Adrenal gland (tissue), 12 donors: Measurements from ENCODE around the gene DLG5. TPM values are rescaled to one million over a fixed set of nuclear protein-coding genes. Genes with fewer than 3 reads are reported as not detected.
A peak's percentile ranks its signal among the peaks of the same experiment; 100 is the strongest.

Source experiments
- DNase-seq, 7 donors: peaks; one replicate each; pipeline ENCODE4 v3.0.0-alpha.2; 2019 to 2020
- H3K27ac ChIP-seq, 5 donors: fragments of 200-600 bp; sonication (generic) in 4 of 5; 1 replicate in 3 of 5; 2 replicates in 2 of 5; pipeline versions ENCODE4 v1.5.1 to v1.8.0; 2016 to 2020; ENCODE audit warnings: mild to moderate bottlenecking in 1 of 5
- H3K27me3 ChIP-seq: fragments of 200-600 bp; 2 replicates; pipeline ENCODE4 v1.8.0; 2021
- H3K36me3 ChIP-seq, 2 donors: fragments of 200-600 bp; replicated peaks in 1 of 2; 1 replicate in 1 of 2; 2 replicates in 1 of 2; pipeline versions ENCODE4 v1.5.1 to v1.8.0; 2018 to 2022
- H3K4me1 ChIP-seq, 2 donors: fragments of 200-600 bp; replicated peaks in 1 of 2; 1 replicate in 1 of 2; 2 replicates in 1 of 2; pipeline versions ENCODE4 v1.5.1 to v1.8.0; 2018 to 2021
- H3K4me3 ChIP-seq, 4 donors: fragments of 200-600 bp; sonication (generic) in 3 of 4; one replicate each; pipeline ENCODE4 v1.5.1; 2016 to 2018
- H3K9me3 ChIP-seq, 3 donors: fragments of 200-600 bp; sonication (generic) in 1 of 3; replicated peaks in 1 of 3; 1 replicate in 2 of 3; 2 replicates in 1 of 3; pipeline versions ENCODE4 v1.5.1 to v1.8.0; 2016 to 2021
- POLR2A ChIP-seq, 2 donors: fragments of 450-650 bp; IDR thresholded peaks; one replicate each; pipeline ENCODE4 v1.6.1; 2017; ENCODE audit warnings: antibody characterized with exemption in 2 of 2, mild to moderate bottlenecking in 2 of 2, moderate library complexity in 1 of 2
- WGBS, 4 donors: extraction: QIAGEN DNeasy Blood & Tissue Kit in 2 of 4; methylation state at CpG; one replicate each; pipeline versions ENCODE4 v1.1.5 to v1.1.7; 2013 to 2017; 5-methylcytosine and 5-hydroxymethylcytosine counted together
- intact Hi-C, 2 donors: fragments of 100-400 bp; cut with DNase I; formaldehyde crosslinking; loops; one replicate each; pipeline versions ENCODE4 v1.14.1 to v1.15.0; 2022 to 2023
- polyA plus RNA-seq, 3 donors: library from polyadenylated mRNA; stranded (reverse); fragments of 200-250 nt in 2 of 3; fragments of 350-450 nt in 1 of 3; fragmentation: Illumina TruSeq in 1 of 3; extraction: RNeasy Lipid Tissue Mini Kit (QIAGEN cat#74804) in 1 of 3; gene quantifications; one replicate each; pipeline ENCODE4 v1.2.3, GENCODE V29; 2013 to 2014
- total RNA-seq, 9 donors: library from RNA; depleted of rRNA in 4 of 9; stranded (reverse); fragments of >200 nt in 4 of 9; fragments of 120-200 nt in 1 of 9; fragmentation: NEBNext Ultra II Directional in 1 of 9; extraction: Animal tissue kit (Norgen Biotek cat#: 25700) in 1 of 9; gene quantifications; one replicate each; pipeline versions ENCODE4 v1.1.0 to v1.2.4, GENCODE V29; 2013 to 2023
- TF ChIP-seq, protein P1 (sequence below), 6 experiments: fragments of 450-650 bp in 4 of 6; fragments of 200-600 bp in 2 of 6; sonication (generic) in 1 of 6; IDR thresholded peaks; 1 replicate in 5 of 6; 2 replicates in 1 of 6; pipeline versions ENCODE4 v1.5.1 to v1.8.0; 2016 to 2021; ENCODE audit warnings: antibody characterized with exemption in 6 of 6, mild to moderate bottlenecking in 2 of 6, moderate library complexity in 1 of 6
- donor health status: healthy with polysubstance abuse.
- donor health status: Bipolar disorder and iron deficiency.
- donor health status: DM: yes; HTN: yes; CAD: no.
- donor health status: DM: no; HTN: no; CAD: no.
- donor health status: DM: no; HTN: no; CAD: no.
- donor health status: DM: yes; HTN: yes; CAD: no.

The DLG5 gene
- total and polyA plus RNA-seq, 12 donors = 32.6 to 175 (median 101) TPM

GRCh38 chr10:77823811-77824542 is 102.6 kb downstream of the DLG5 start:
- 76 to 83% (median 80%) methylated on average over 6 to 10 of the region's 10 CpGs for WGBS, 4 donors
- Histone ChIP-seq H3K27ac (peak overlapping the region in 2 of 5 donors; percentile 20 to 52), H3K4me3 (no peak overlapping the region), H3K4me1 (peaks cover 0 to 7% of the 10 kb centered on the region in 2 donors), H3K27me3 (no peaks in the 10 kb centered on the region), H3K9me3 (no peaks in the 10 kb centered on the region), H3K36me3 (peaks cover 0 to 80% of the 10 kb centered on the region in 2 donors)
- TF ChIP-seq POLR2A (IDR thresholded peaks at IDR 0.05) = no peak
- intact Hi-C loops = no loop called here
- no peak for DNase-seq

- peak overlapping the region in 2 of 5 donors; percentile 38 to 45 for H3K27ac ChIP-seq
- intact Hi-C loops = no loop called here
- TF ChIP-seq, protein P1, sequence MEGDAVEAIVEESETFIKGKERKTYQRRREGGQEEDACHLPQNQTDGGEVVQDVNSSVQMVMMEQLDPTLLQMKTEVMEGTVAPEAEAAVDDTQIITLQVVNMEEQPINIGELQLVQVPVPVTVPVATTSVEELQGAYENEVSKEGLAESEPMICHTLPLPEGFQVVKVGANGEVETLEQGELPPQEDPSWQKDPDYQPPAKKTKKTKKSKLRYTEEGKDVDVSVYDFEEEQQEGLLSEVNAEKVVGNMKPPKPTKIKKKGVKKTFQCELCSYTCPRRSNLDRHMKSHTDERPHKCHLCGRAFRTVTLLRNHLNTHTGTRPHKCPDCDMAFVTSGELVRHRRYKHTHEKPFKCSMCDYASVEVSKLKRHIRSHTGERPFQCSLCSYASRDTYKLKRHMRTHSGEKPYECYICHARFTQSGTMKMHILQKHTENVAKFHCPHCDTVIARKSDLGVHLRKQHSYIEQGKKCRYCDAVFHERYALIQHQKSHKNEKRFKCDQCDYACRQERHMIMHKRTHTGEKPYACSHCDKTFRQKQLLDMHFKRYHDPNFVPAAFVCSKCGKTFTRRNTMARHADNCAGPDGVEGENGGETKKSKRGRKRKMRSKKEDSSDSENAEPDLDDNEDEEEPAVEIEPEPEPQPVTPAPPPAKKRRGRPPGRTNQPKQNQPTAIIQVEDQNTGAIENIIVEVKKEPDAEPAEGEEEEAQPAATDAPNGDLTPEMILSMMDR (IDR thresholded peaks at IDR 0.05) = no peak
- TF ChIP-seq POLR2A (IDR thresholded peaks at IDR 0.05) = no peak
- H3K9me3 ChIP-seq = no peaks in the 10 kb centered on the region
- 41 to 65% (median 54%) methylated on average over 2 to 12 of the region's 12 CpGs for WGBS, 4 donors
- H3K4me3 ChIP-seq = no peak overlapping the region
- DNase-seq = no peak
- no peaks in the 10 kb centered on the region for H3K27me3 ChIP-seq
- peaks cover 0 to 95% of the 10 kb centered on the region in 2 donors for H3K36me3 ChIP-seq
- H3K4me1 ChIP-seq = no peaks in the 10 kb centered on the region
Measured at GRCh38 chr10:77821551-77821950, 105.0 kb downstream of the DLG5 start.

DNA sequence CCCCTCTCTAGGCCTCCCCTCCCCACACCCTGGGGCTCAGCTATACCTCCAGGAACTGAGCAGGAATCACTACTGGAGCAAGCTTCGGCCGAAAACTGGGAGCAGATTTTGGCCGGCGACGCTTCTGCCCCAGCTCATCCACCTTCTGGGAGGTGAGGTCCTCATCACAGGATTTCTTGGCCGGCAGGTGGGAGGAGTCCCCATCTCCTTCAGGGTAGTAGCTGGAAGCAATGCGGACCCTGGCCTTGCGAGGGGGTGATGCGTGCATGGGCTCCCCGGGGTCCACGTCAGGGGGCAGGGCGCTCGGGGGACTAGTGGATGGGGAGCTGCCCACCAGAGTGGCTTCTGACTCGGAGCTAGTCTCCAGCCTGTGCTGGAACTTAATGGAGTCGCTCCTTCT is 105.5 kb downstream of the DLG5 start:
- H3K4me3 ChIP-seq = no peak overlapping the region
- TF ChIP-seq POLR2A (IDR thresholded peaks at IDR 0.05) = no peak
- TF ChIP-seq, protein P1 (IDR thresholded peaks at IDR 0.05) = no peak
- no peak for DNase-seq
- peak overlapping the region in 2 of 5 donors; percentile 38 to 45 for H3K27ac ChIP-seq
- intact Hi-C loops = no loop called here
- H3K9me3 ChIP-seq = no peaks in the 10 kb centered on the region
- no peaks in the 10 kb centered on the region for H3K27me3 ChIP-seq
- WGBS, 4 donors = 93 to 100% (median 95%) methylated on average over 7 to 15 of the region's 15 CpGs
- H3K4me1 ChIP-seq = no peaks in the 10 kb centered on the region
- H3K36me3 ChIP-seq = peaks cover 0 to 95% of the 10 kb centered on the region in 2 donors

- WGBS, 4 donors = 85 to 92% (median 89%) methylated on average over 9 of the region's 9 CpGs
- H3K4me3 ChIP-seq = no peak overlapping the region
- TF ChIP-seq, protein P1 (IDR thresholded peaks at IDR 0.05) = no peak
- TF ChIP-seq POLR2A (IDR thresholded peaks at IDR 0.05) = no peak
- intact Hi-C loops = no loop called here
- H3K4me1 ChIP-seq = no peaks in the 10 kb centered on the region
- DNase-seq = no peak
- H3K36me3 ChIP-seq = peaks cover 0 to 96% of the 10 kb centered on the region in 2 donors
- no peaks in the 10 kb centered on the region for H3K9me3 ChIP-seq
- no peaks in the 10 kb centered on the region for H3K27me3 ChIP-seq
- no peak overlapping the region for H3K27ac ChIP-seq
Measured at GRCh38 chr10:77820349-77820748, 106.2 kb downstream of the DLG5 start.
